ENCODE data around the gene UQCRQ. TPM values are rescaled to one million over a fixed set of nuclear protein-coding genes. Genes with fewer than 3 reads are reported as not detected.

UQCRQ gene
- total RNA-seq, 2 experiments from 2014 or later: 299 to 537 TPM

- Mint-ChIP-seq H3K4me1 (peaks cover 2% of the 10 kb centered on the region), H3K27me3 (peaks cover 19% of the 10 kb centered on the region), H3K36me3 (ENCODE audit: low read depth) (no peaks in the 10 kb centered on the region), H3K27ac (no peak overlapping the region), H3K9me3 (ENCODE audit: low read depth) (no peaks in the 10 kb centered on the region), H3K4me3 (no peak overlapping the region)
- DNase-seq (no peak), ATAC-seq (no peak)
- ChIA-PET CTCF (interaction anchor here (1.3 to 1.6 kb wide), 2 partner anchors 12 to 22 kb away, joined by 5 to 6 read pairs; no protein-coding TSS in a partner anchor), POLR2A (interaction anchor here (0.7 kb wide), 1 partner anchor 219 kb away, joined by 3 read pairs; the partner anchor contains the start of gene HSPA4)
- intact Hi-C loops (cut with DNase I, micrococcal nuclease): no loop called here
These were observed 33.8 kb upstream of the UQCRQ start for GRCh38 chr5:132832612-132833011.

GRCh38 chr5:132834057-132834456, 32.4 kb upstream of the UQCRQ start:
- Mint-ChIP-seq H3K4me3 (no peak overlapping the region), H3K36me3 (ENCODE audit: low read depth) (no peaks in the 10 kb centered on the region), H3K27ac (no peak overlapping the region), H3K9me3 (ENCODE audit: low read depth) (no peaks in the 10 kb centered on the region), H3K4me1 (peaks cover 2% of the 10 kb centered on the region), H3K27me3 (peaks cover 14% of the 10 kb centered on the region)
- ATAC-seq (no peak), DNase-seq (no peak)
- CTCF ChIA-PET: interaction anchor here (0.6 to 2.5 kb wide), 9 partner anchors 8 to 237 kb away, joined by 3 to 7 read pairs (median 3); no protein-coding TSS in a partner anchor
- intact Hi-C loops (cut with DNase I, micrococcal nuclease): no loop called here
- POLR2A ChIA-PET: no interaction called here

- Mint-ChIP-seq H3K4me1 (no peaks in the 10 kb centered on the region), H3K27me3 (peaks cover 3% of the 10 kb centered on the region), H3K36me3 (ENCODE audit: low read depth) (no peaks in the 10 kb centered on the region), H3K9me3 (ENCODE audit: low read depth) (no peaks in the 10 kb centered on the region), H3K4me3 (no peak overlapping the region), H3K27ac (no peak overlapping the region)
- ChIA-PET CTCF (interaction anchor here (0.6 to 1.0 kb wide), 2 partner anchors 17 to 505 kb away, joined by 3 to 4 read pairs; no protein-coding TSS in a partner anchor), POLR2A (no interaction called here)
- intact Hi-C loops (cut with DNase I, micrococcal nuclease): no loop called here
- ATAC-seq: no peak
- no peak for DNase-seq
These were observed 29.6 kb upstream of the UQCRQ start for GRCh38 chr5:132836852-132837251.

- no peaks in the 10 kb centered on the region for H3K36me3 Mint-ChIP-seq (ENCODE audit: low read depth)
- DNase-seq (no peak), ATAC-seq (no peak)
- H3K27me3 Mint-ChIP-seq: no peaks in the 10 kb centered on the region
- ChIA-PET CTCF (interaction anchor here (1.2 to 1.5 kb wide), 2 partner anchors 10 to 13 kb away, joined by 3 read pairs; no protein-coding TSS in a partner anchor), POLR2A (no interaction called here)
- no peak overlapping the region for H3K27ac Mint-ChIP-seq
- H3K9me3 Mint-ChIP-seq (ENCODE audit: low read depth): no peaks in the 10 kb centered on the region
- intact Hi-C loops (cut with DNase I, micrococcal nuclease): no loop called here
- no peaks in the 10 kb centered on the region for H3K4me1 Mint-ChIP-seq
- no peak overlapping the region for H3K4me3 Mint-ChIP-seq
These were observed 28.6 kb upstream of the UQCRQ start for GRCh38 chr5:132837868-132838267.

- no peak overlapping the region for H3K4me3 Mint-ChIP-seq
These were observed 27.7 kb upstream of the UQCRQ start for GRCh38 chr5:132838516-132839282.

GRCh38 chr5:132839426-132840301, 26.8 kb upstream of the UQCRQ start:
- ChIA-PET POLR2A (no interaction called here), CTCF (interaction anchor here (0.7 to 1.5 kb wide), 2 partner anchors 12 to 24 kb away, joined by 3 read pairs; no protein-coding TSS in a partner anchor)
- H3K36me3 Mint-ChIP-seq (ENCODE audit: low read depth): no peaks in the 10 kb centered on the region
- no peaks in the 10 kb centered on the region for H3K9me3 Mint-ChIP-seq (ENCODE audit: low read depth)
- no peaks in the 10 kb centered on the region for H3K27me3 Mint-ChIP-seq
- H3K4me1 Mint-ChIP-seq: no peaks in the 10 kb centered on the region
- ATAC-seq: no peak
- no peak overlapping the region for H3K27ac Mint-ChIP-seq
- no peak for DNase-seq
- intact Hi-C loops (cut with DNase I, micrococcal nuclease): no loop called here
- no peak overlapping the region for H3K4me3 Mint-ChIP-seq

More at GRCh38 chr5:132838516-132839282, 27.7 kb upstream of the UQCRQ start:
- no peaks in the 10 kb centered on the region for H3K27me3 Mint-ChIP-seq
- CTCF ChIA-PET: interaction anchor here (0.5 to 1.5 kb wide), 4 partner anchors 11 to 81 kb away, joined by 3 to 5 read pairs (median 3); no protein-coding TSS in a partner anchor
- ATAC-seq (no peak), DNase-seq (no peak)
- intact Hi-C loops (cut with DNase I, micrococcal nuclease): no loop called here
- POLR2A ChIA-PET: no interaction called here
- H3K27ac Mint-ChIP-seq: no peak overlapping the region
- no peaks in the 10 kb centered on the region for H3K4me1 Mint-ChIP-seq
- H3K9me3 Mint-ChIP-seq (ENCODE audit: low read depth): no peaks in the 10 kb centered on the region
- H3K36me3 Mint-ChIP-seq (ENCODE audit: low read depth): no peaks in the 10 kb centered on the region

- Mint-ChIP-seq H3K4me1 (no peaks in the 10 kb centered on the region), H3K36me3 (ENCODE audit: low read depth) (no peaks in the 10 kb centered on the region), H3K27ac (no peak overlapping the region), H3K9me3 (ENCODE audit: low read depth) (no peaks in the 10 kb centered on the region), H3K27me3 (no peaks in the 10 kb centered on the region), H3K4me3 (no peak overlapping the region)
- ATAC-seq (no peak), DNase-seq (no peak)
- CTCF ChIA-PET: no interaction called here
- intact Hi-C loops (cut with DNase I, micrococcal nuclease): no loop called here
- POLR2A ChIA-PET: no interaction called here
These were observed 26.1 kb upstream of the UQCRQ start for GRCh38 chr5:132840313-132840712.

GRCh38 chr5:132840896-132841295, 25.5 kb upstream of the UQCRQ start:
- no peaks in the 10 kb centered on the region for H3K4me1 Mint-ChIP-seq
- intact Hi-C loops (cut with DNase I, micrococcal nuclease): no loop called here
- H3K4me3 Mint-ChIP-seq: no peak overlapping the region
- ChIA-PET CTCF (no interaction called here), POLR2A (no interaction called here)
- H3K9me3 Mint-ChIP-seq (ENCODE audit: low read depth): no peaks in the 10 kb centered on the region
- no peaks in the 10 kb centered on the region for H3K36me3 Mint-ChIP-seq (ENCODE audit: low read depth)
- H3K27ac Mint-ChIP-seq: no peak overlapping the region
- H3K27me3 Mint-ChIP-seq: no peaks in the 10 kb centered on the region
- no peak for ATAC-seq
- DNase-seq: no peak

GRCh38 chr5:132841305-132841704, 25.1 kb upstream of the UQCRQ start:
- ATAC-seq (peak; percentile 30), DNase-seq (no peak)
- intact Hi-C loops (cut with DNase I, micrococcal nuclease): no loop called here
- H3K4me3 Mint-ChIP-seq: no peak overlapping the region
- H3K27ac Mint-ChIP-seq: no peak overlapping the region
- H3K27me3 Mint-ChIP-seq: no peaks in the 10 kb centered on the region
- H3K9me3 Mint-ChIP-seq (ENCODE audit: low read depth): no peaks in the 10 kb centered on the region
- POLR2A ChIA-PET: no interaction called here
- H3K4me1 Mint-ChIP-seq: no peaks in the 10 kb centered on the region
- H3K36me3 Mint-ChIP-seq (ENCODE audit: low read depth): no peaks in the 10 kb centered on the region
- CTCF ChIA-PET: no interaction called here

- CTCF ChIA-PET: interaction anchor here (0.6 to 0.8 kb wide), 3 partner anchors 17 to 198 kb away, joined by 3 to 4 read pairs (median 3); no protein-coding TSS in a partner anchor
- H3K27ac Mint-ChIP-seq: no peak overlapping the region
- ATAC-seq (no peak), DNase-seq (no peak)
- peaks cover 2% of the 10 kb centered on the region for H3K27me3 Mint-ChIP-seq
- H3K4me1 Mint-ChIP-seq: no peaks in the 10 kb centered on the region
- no peaks in the 10 kb centered on the region for H3K9me3 Mint-ChIP-seq (ENCODE audit: low read depth)
- POLR2A ChIA-PET: no interaction called here
- H3K36me3 Mint-ChIP-seq (ENCODE audit: low read depth): no peaks in the 10 kb centered on the region
- no peak overlapping the region for H3K4me3 Mint-ChIP-seq
- intact Hi-C loops (cut with DNase I, micrococcal nuclease): no loop called here
These were observed 18.2 kb upstream of the UQCRQ start for GRCh38 chr5:132848270-132848669.

- H3K9me3 Mint-ChIP-seq (ENCODE audit: low read depth): no peaks in the 10 kb centered on the region
- CTCF ChIA-PET: interaction anchor here (0.8 kb wide), 1 partner anchor 18 kb away, joined by 3 read pairs; no protein-coding TSS in a partner anchor
- no peak for ATAC-seq
- intact Hi-C loops (cut with DNase I, micrococcal nuclease): no loop called here
- POLR2A ChIA-PET: interaction anchor here (0.7 kb wide), 1 partner anchor 1209 kb away, joined by 3 read pairs; no protein-coding TSS in a partner anchor
- DNase-seq: no peak
- H3K36me3 Mint-ChIP-seq (ENCODE audit: low read depth): no peaks in the 10 kb centered on the region
- no peak overlapping the region for H3K4me3 Mint-ChIP-seq
- peaks cover 2% of the 10 kb centered on the region for H3K27me3 Mint-ChIP-seq
- no peak overlapping the region for H3K27ac Mint-ChIP-seq
- no peaks in the 10 kb centered on the region for H3K4me1 Mint-ChIP-seq
These were observed 17.1 kb upstream of the UQCRQ start for GRCh38 chr5:132849347-132849746.
